SK-MEL-5 (cell line): ENCODE measurements around the gene CCR4. TPM values are rescaled to one million over a fixed set of nuclear protein-coding genes. Genes with fewer than 3 reads are reported as not detected.
A peak's percentile ranks its signal among the peaks of the same experiment; 100 is the strongest.
"Not testable (repeated sequence)": the region's sequence is repeated elsewhere in the genome, so short reads cannot be mapped to it uniquely, and the experiment has no call there.

Experiments
- DNase-seq: peaks from one replicate; pipeline ENCODE4 v3.0.0-alpha.2; 2016; ENCODE audit warnings: low read depth, low spot score
- in situ Hi-C: cut with HindIII; loops from 2 replicates; pipeline ENCODE4 v1.10.0; 2016; ENCODE audit warnings: low sequenced_read_pairs, high pct_unique_total_duplicates, low pct_unique_long_range_greater_than_20kb
- total RNA-seq: library from RNA; depleted of rRNA; stranded (reverse); fragments of >200 nt; shearing (Covaris generic); gene quantifications from 2 replicates; pipeline ENCODE4 v1.2.3, GENCODE V29; 2014

The CCR4 gene
- total RNA-seq, 1 experiment from 2014 or later: 0.29 TPM

GRCh38 chr3:32968920-32969389 lies 17.5 kb downstream of the CCR4 start:
- DNase-seq: no peak
- in situ Hi-C loops: no loop called here

GRCh38 chr3:32969656-32970055 lies 18.2 kb downstream of the CCR4 start:
- in situ Hi-C loops: no loop called here
- DNase-seq: no peak

DNA sequence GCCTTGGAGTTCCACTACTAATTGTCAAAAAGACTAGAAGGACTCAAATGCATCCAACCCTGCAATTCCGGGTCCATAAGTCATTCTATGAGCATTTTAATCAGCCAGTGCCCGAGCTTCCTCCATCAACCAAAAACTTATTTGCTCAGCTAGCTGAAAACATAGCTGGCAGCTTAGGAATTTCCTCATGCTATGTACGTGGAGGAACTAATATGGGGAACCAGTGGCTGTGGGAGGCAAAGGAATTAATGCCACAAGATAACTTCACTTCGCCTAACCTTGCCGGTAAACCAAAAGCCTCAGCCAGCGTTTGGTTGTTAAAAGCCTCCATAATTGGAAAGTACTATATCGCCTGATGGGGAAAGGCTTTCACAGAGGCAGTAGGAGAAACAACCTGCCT lies 19.8 kb downstream of the CCR4 start:
- in situ Hi-C loops, DNase-seq: not testable (repeated sequence)

- in situ Hi-C loops: no loop called here
- no peak for DNase-seq
Measured at GRCh38 chr3:32972482-32973146, 21.2 kb downstream of the CCR4 start.

DNA sequence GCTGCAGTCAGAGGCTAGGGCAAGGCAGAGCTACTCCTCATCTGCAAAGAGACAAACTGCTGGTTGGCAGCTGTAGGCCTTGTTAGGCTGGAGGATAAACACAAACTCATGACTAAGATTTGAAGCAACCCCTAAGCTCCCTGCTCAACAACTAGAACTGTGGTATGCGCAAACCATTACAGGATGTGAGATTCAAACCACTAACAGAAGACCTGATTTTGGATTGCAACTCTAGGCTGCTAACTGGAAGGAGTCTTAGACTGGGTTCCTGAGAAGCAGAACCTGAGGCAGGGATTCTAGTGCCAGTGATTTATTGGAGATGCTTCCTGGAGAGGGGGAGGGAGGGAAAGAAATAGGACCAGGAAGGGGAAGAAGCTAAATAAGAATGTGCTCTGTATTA lies 22.5 kb downstream of the CCR4 start:
- in situ Hi-C loops: no loop called here
- DNase-seq: no peak

DNA sequence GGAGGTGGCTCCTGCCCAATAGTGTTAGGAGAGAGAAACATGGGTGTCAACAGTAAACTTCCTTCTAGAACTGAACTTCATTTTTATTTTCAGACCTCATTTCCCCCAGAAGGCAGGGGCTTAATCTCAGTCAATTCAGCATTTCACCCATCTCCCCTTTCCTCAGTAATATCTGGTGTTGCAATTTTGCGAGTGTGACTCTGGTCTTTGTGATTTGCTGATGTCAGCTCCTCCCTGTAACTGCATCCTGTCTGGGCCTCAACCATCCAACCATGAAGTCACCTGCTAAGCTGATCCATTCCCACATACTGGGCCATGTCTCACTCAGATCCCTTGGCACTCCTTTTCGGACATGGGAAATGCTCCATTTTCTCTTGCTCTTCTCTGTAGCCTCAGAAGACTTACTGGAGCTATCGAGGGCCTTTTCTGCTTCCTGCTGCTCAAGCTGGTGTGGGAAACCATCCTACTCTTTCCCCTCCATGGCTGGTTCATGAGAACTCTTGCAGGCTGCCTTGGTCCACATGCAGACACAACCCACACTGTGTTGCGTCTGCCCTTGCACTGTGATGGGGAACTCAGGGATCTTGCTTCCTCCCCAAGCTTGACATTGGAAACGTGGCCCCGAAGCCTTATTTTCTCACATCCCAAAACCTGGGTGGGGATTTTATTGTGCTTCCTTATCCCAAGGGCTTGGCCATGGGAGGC lies 24.6 kb downstream of the CCR4 start:
- in situ Hi-C loops: no loop called here
- DNase-seq: no peak

GRCh38 chr3:32977861-32978260 lies 26.4 kb downstream of the CCR4 start:
- in situ Hi-C loops: no loop called here

DNA sequence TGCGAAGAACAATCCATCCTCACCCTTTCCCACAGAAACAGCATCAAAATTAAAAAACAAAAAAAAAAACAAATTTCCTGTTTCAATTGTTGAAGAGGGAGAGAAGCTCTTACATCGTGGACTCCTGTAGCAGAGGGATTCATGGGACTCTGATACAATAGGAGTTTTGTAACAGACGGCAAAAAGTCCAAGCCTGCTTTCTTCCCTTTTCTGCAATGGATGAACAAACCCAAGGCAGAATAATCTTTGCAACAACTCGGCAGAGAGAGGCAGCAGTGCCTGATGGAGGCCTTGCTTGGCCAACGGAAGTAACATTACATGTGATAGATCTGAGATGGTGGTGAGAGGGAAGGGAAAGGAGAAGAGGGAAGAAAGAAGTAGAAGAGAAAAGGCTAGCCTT lies 26.9 kb downstream of the CCR4 start:
- DNase-seq: no peak
- in situ Hi-C loops: no loop called here

More at GRCh38 chr3:32977861-32978260, 26.4 kb downstream of the CCR4 start:
- no peak for DNase-seq

- no peak for DNase-seq
- in situ Hi-C loops: no loop called here
Measured at GRCh38 chr3:32983124-32983523, 31.7 kb downstream of the CCR4 start.

- in situ Hi-C loops, DNase-seq: not testable (repeated sequence)
Measured at GRCh38 chr3:32984918-32985317, 33.5 kb downstream of the CCR4 start.

DNA sequence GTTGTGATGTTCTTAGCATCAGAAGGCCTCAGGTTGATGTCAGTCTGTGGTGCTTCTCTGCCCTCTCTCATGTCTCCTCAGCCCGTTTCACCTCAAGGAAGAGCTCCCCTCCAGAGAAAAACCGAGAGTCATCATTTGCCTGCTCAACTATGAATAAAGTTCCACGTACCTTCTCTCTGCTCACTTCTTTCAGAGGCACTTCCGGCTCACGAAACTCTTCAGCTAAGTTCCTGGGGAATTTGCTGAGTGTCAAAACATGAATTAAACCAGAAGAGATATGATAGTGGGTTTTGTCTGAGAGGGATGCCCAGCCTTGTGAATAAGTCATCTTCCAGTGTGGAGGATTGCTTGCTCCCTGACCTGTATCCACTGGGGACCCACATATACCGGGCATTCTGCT lies 37.7 kb downstream of the CCR4 start:
- no peak for DNase-seq
- in situ Hi-C loops: no loop called here

GRCh38 chr3:32990116-32990515 lies 38.7 kb downstream of the CCR4 start:
- in situ Hi-C loops: no loop called here
- no peak for DNase-seq

DNA sequence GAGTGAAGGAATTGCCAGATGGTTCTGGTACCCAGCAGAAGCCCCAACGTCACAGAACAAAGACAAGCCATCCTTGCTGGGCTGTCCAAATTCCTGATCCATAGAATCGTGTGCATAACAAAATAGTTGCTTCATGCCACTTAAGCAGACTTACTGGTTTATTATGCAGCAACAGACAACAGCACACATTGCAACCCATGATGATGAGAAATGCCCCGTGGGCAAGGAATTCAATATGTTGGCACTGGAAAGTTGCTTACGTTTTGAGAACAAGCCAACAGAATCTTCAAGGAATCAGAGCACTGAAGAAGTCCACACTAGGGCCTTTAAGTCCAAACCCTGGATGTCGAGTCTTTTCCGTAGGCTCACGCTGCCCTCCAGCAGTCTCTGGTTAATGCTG lies 40.3 kb downstream of the CCR4 start:
- in situ Hi-C loops: no loop called here
- peak; percentile 11 for DNase-seq

DNA sequence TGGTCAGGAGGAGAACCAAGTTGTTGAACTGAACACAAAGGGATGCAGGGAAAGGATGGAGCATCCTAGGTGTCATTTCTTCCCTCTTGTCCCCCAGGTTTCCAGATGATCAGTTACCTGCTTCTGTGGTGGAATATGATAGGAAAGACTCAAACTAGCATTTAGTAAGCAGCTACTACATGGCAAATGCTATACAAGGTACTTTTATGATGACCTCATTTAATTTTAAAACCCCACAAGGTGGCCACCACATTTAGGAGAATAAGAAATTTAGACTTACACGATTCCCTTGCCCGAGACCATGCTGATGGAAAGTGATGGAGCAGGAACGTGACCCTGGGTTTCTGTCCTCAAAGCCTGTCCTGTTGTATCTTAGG lies 40.9 kb downstream of the CCR4 start:
- no peak for DNase-seq
- in situ Hi-C loops: no loop called here

- no peak for DNase-seq
- in situ Hi-C loops: no loop called here
Measured at GRCh38 chr3:32994045-32994444, 42.6 kb downstream of the CCR4 start.

GRCh38 chr3:32995098-32995497 lies 43.7 kb downstream of the CCR4 start:
- in situ Hi-C loops: no loop called here
- no peak for DNase-seq

GRCh38 chr3:32996048-32996754 lies 44.8 kb downstream of the CCR4 start:
- no peak for DNase-seq
- in situ Hi-C loops: no loop called here

DNA sequence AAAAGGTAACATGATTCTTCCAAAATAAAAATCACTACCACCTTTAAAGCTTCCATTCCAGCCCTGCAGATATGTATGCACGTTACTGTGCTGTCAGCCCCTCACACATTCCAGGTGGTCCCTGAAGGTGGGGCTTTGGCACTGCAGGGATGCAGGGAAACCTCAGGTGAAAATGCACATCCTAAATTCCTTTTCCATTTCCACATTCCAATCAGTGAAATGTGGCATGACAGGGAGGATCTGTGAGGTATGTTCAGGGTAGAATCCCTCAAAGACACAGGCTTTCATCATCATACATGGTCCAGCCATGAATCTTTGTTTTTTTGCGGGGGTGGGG lies 45.3 kb downstream of the CCR4 start:
- no peak for DNase-seq
- in situ Hi-C loops: no loop called here
